ENCODE measurements around the gene RAB38.

RAB38 gene

DNA sequence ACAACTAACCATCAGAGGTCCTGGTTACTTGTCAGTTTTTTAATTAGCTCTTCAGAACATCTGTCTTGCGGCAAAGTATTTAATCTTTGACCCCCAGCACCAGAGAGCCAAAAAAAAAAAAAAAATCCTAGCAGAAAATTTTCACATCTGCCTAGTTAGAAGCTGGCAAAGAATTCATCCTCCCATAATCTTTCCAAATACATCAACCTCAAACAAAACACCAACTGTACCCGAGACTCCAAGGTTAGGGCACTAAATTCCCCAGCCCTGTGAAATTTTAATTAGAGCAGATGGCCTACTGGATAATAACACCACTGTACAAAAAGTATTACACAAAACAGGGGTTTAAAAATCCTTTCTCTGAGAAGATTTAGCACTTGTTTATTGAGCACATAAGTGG is 55.7 kb downstream of the RAB38 start:
- H3K4me3 ChIP-seq (ENCODE audit: low read depth in 1 of 2, low read length in 2 of 2), result no peak overlapping the region
- DNase-seq (no peak), ATAC-seq (ENCODE audit: insufficient read depth, low read depth) (no peak)
- H3K27me3 ChIP-seq (ENCODE audit: insufficient read depth, low read length, poor library complexity), result no peaks in the 10 kb centered on the region
- H3K4me1 ChIP-seq (ENCODE audit: insufficient read depth, low read length), result no peaks in the 10 kb centered on the region
- no peaks in the 10 kb centered on the region for H4K20me1 ChIP-seq (ENCODE audit: insufficient read depth, low read length)
- H3K9me3 ChIP-seq (ENCODE audit: insufficient read depth, low read length, severe bottlenecking), result no peaks in the 10 kb centered on the region
- H2AFZ ChIP-seq (ENCODE audit: low read depth, low read length), result no peak overlapping the region
- no peaks in the 10 kb centered on the region for H3K79me2 ChIP-seq (ENCODE audit: insufficient read depth, low read length)
- TF ChIP-seq, protein P1, sequence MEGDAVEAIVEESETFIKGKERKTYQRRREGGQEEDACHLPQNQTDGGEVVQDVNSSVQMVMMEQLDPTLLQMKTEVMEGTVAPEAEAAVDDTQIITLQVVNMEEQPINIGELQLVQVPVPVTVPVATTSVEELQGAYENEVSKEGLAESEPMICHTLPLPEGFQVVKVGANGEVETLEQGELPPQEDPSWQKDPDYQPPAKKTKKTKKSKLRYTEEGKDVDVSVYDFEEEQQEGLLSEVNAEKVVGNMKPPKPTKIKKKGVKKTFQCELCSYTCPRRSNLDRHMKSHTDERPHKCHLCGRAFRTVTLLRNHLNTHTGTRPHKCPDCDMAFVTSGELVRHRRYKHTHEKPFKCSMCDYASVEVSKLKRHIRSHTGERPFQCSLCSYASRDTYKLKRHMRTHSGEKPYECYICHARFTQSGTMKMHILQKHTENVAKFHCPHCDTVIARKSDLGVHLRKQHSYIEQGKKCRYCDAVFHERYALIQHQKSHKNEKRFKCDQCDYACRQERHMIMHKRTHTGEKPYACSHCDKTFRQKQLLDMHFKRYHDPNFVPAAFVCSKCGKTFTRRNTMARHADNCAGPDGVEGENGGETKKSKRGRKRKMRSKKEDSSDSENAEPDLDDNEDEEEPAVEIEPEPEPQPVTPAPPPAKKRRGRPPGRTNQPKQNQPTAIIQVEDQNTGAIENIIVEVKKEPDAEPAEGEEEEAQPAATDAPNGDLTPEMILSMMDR (IDR thresholded peaks at IDR 0.05; ENCODE audit: borderline replicate concordance, extremely low read depth, low read length, poor library complexity, severe bottlenecking), result no peak
- H3K36me3 ChIP-seq (ENCODE audit: insufficient read depth, low read length), result no peaks in the 10 kb centered on the region
- no peak overlapping the region for H3K27ac ChIP-seq (ENCODE audit: low read length)
- no peak overlapping the region for H3K4me2 ChIP-seq (ENCODE audit: insufficient read depth, low read length)
- no peak overlapping the region for H3K9ac ChIP-seq (ENCODE audit: low read depth, low read length)

DNA sequence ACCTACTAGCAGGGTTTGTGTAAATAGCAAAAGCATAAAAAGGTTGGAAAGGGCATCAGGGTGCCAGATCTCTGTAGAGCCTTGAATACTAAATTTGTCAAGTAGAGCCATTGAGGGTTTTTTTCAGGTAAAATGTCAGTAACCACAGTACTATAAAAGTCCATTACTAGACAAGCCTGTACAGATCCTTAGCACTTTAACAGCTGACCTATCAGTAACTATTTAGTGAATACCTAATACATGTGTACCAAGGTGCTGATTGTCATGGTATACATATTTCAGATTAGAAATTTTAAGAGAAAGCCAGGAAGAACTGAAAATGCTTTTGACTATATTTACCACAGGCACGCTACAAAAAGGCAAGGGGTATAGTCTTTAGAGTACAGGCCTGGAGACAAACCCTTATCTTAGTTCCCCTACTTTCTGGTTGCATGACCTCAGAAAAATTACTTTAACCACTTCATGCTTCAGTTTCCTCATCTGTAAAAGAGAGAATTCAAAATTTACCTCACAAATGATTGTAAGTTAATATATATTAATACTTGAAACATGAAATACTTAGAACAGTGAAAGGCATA is 57.9 kb downstream of the RAB38 start:
- ATAC-seq (ENCODE audit: insufficient read depth, low read depth), result no peak
- no peak for DNase-seq
- Histone ChIP-seq H4K20me1 (ENCODE audit: insufficient read depth, low read length) (no peaks in the 10 kb centered on the region), H3K4me2 (ENCODE audit: insufficient read depth, low read length) (no peak overlapping the region), H3K36me3 (ENCODE audit: insufficient read depth, low read length) (no peaks in the 10 kb centered on the region), H3K9ac (ENCODE audit: low read depth, low read length) (no peak overlapping the region), H3K27ac (ENCODE audit: low read length) (no peak overlapping the region), H3K9me3 (ENCODE audit: insufficient read depth, low read length, severe bottlenecking) (no peaks in the 10 kb centered on the region), H3K79me2 (ENCODE audit: insufficient read depth, low read length) (no peaks in the 10 kb centered on the region), H3K4me1 (ENCODE audit: insufficient read depth, low read length) (no peaks in the 10 kb centered on the region), H3K27me3 (ENCODE audit: insufficient read depth, low read length, poor library complexity) (no peaks in the 10 kb centered on the region), H2AFZ (ENCODE audit: low read depth, low read length) (no peak overlapping the region), H3K4me3 (ENCODE audit: low read depth in 1 of 2, low read length in 2 of 2) (no peak overlapping the region)
- TF ChIP-seq, protein P1 (IDR thresholded peaks at IDR 0.05; ENCODE audit: borderline replicate concordance, extremely low read depth, low read length, poor library complexity, severe bottlenecking), result no peak
- TF ChIP-seq EZH2 (IDR thresholded peaks at IDR 0.05; ENCODE audit: borderline replicate concordance, low read depth, low read length, severe bottlenecking), result no peak

DNA sequence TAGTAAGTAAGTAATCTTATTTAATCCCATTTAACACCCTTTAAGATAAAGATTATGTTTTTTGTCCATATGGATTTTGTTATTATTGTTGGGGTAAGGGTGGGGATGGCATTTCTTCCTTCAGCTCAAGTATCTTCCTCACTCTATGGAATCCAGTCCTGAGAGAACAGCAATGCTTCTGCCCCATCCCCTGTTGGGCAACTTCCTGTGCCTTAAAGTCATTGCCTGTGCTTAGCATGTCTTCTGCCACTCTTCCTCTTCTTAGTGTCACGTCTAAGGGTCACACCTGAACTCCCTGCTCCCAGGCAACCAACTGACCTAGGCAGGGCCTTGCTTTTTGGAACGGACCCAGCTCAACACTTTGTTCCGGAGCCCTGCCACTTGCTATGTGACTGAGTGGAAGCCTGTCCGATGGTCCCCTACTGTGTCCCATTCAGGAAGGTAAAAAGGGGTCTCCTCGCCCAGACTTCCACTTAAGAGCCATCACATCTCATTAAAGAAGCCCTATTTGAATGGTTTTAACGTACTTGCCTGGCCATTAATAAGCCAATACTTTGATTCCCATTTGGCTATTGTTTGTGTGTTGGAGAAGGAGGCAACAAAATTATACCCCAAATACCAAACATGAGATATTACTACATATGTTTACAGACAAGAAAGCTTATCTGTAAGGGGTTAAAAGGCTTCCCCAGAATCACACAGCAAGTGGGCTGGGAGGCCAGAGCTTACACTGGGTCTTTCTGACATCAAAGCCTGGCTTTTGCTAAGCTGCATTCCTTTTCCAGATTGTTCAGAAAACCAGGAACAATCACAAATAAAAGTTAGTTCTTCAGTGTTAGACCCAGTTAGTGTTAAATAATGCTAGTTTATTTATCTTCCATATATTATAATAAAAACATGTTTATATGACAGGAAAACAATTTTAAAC is 59.2 kb downstream of the RAB38 start:
- Histone ChIP-seq H3K27me3 (ENCODE audit: insufficient read depth, low read length, poor library complexity) (no peaks in the 10 kb centered on the region), H3K79me2 (ENCODE audit: insufficient read depth, low read length) (no peaks in the 10 kb centered on the region), H2AFZ (ENCODE audit: low read depth, low read length) (no peak overlapping the region), H3K36me3 (ENCODE audit: insufficient read depth, low read length) (no peaks in the 10 kb centered on the region), H3K9ac (ENCODE audit: low read depth, low read length) (no peak overlapping the region), H4K20me1 (ENCODE audit: insufficient read depth, low read length) (no peaks in the 10 kb centered on the region), H3K9me3 (ENCODE audit: insufficient read depth, low read length, severe bottlenecking) (no peaks in the 10 kb centered on the region), H3K4me1 (ENCODE audit: insufficient read depth, low read length) (no peaks in the 10 kb centered on the region), H3K4me3 (ENCODE audit: low read depth in 1 of 2, low read length in 2 of 2) (no peak overlapping the region), H3K4me2 (ENCODE audit: insufficient read depth, low read length) (no peak overlapping the region), H3K27ac (ENCODE audit: low read length) (no peak overlapping the region)
- ATAC-seq (ENCODE audit: insufficient read depth, low read depth), result no peak
- no peak for DNase-seq
- no peak for TF ChIP-seq EZH2 (IDR thresholded peaks at IDR 0.05; ENCODE audit: borderline replicate concordance, low read depth, low read length, severe bottlenecking)
- TF ChIP-seq, protein P1 (IDR thresholded peaks at IDR 0.05; ENCODE audit: borderline replicate concordance, extremely low read depth, low read length, poor library complexity, severe bottlenecking), result no peak
